ENCODE measurements around the gene MBTPS1. TPM values are rescaled to one million over a fixed set of nuclear protein-coding genes. Genes with fewer than 3 reads are reported as not detected.

MBTPS1 gene
- polyA plus RNA-seq, 2 of the 4 experiments (the other 2 are of a cell fraction): 50.3 to 88.4 TPM

- H3K4me1 ChIP-seq: peaks cover 32% of the 10 kb centered on the region
- DNase-seq (ENCODE audit: low read depth in 1 of 2, low spot score in 1 of 2) (no peak), FAIRE-seq (no peak), ATAC-seq (no peak)
- no peak overlapping the region for H3K4me3 ChIP-seq
- TF ChIP-seq MAZ (IDR thresholded peaks at IDR 0.05; ENCODE audit: borderline replicate concordance, low read depth, low read length) (no peak), CHD4 (IDR thresholded peaks at IDR 0.05; ENCODE audit: borderline replicate concordance) (no peak), CHD2 (IDR thresholded peaks at IDR 0.05; ENCODE audit: low read length, partially characterized antibody) (no peak), HOXB5 (CRISPR knock-in tag; IDR thresholded peaks at IDR 0.05) (no peak), FOSL2 (IDR thresholded peaks at IDR 0.05) (no peak), FOSL2 (CRISPR knock-in tag; IDR thresholded peaks at IDR 0.05) (no peak), JUNB (IDR thresholded peaks at IDR 0.05) (no peak), CEBPB (IDR thresholded peaks at IDR 0.05) (no peak), MAX (IDR thresholded peaks at IDR 0.05) (no peak), FOSB (CRISPR knock-in tag; IDR thresholded peaks at IDR 0.05) (no peak)
- POLR2A ChIA-PET: no interaction called here
- no peaks in the 10 kb centered on the region for H3K9me3 ChIP-seq
- WGBS (ENCODE audit: missing lambda C conversion rate): 85% methylated on average over 14 of the region's 14 CpGs
- CTCF ChIA-PET: interaction anchor here (1.0 to 2.8 kb wide), 3 partner anchors 11 to 91 kb away, joined by 3 to 16 read pairs (median 3); partner anchors contain the start of gene TAF1C
- H3K4me2 ChIP-seq: no peak overlapping the region
- H3K27ac ChIP-seq: no peak overlapping the region
Observed at GRCh38 chr16:84095466-84095865, 21.3 kb downstream of the MBTPS1 start.

- H3K4me2 ChIP-seq: no peak overlapping the region
- H3K4me3 ChIP-seq: no peak overlapping the region
- peaks cover 19% of the 10 kb centered on the region for H3K4me1 ChIP-seq
- ATAC-seq: no peak
- TF ChIP-seq ESRRA (IDR thresholded peaks at IDR 0.05; ENCODE audit: borderline replicate concordance, low read length): no peak
- no peak for TF ChIP-seq E2F6 (IDR thresholded peaks at IDR 0.05; ENCODE audit: borderline replicate concordance, low read depth)
- TF ChIP-seq TP53 (CRISPR knock-in tag; IDR thresholded peaks at IDR 0.05): no peak
- TF ChIP-seq USF2 (IDR thresholded peaks at IDR 0.05): no peak
- TF ChIP-seq RFX5 (IDR thresholded peaks at IDR 0.05): no peak
- no peak for TF ChIP-seq MAZ (IDR thresholded peaks at IDR 0.05; ENCODE audit: borderline replicate concordance, low read depth, low read length)
- TF ChIP-seq REST (IDR thresholded peaks at IDR 0.05): no peak
- TF ChIP-seq GATA3 (IDR thresholded peaks at IDR 0.05; ENCODE audit: borderline replicate concordance): no peak
- no peak for TF ChIP-seq ATOH8 (CRISPR knock-in tag; IDR thresholded peaks at IDR 0.05; ENCODE audit: low read depth)
- no peak for TF ChIP-seq CBX8 (IDR thresholded peaks at IDR 0.05)
- TF ChIP-seq HEYL (CRISPR knock-in tag; IDR thresholded peaks at IDR 0.05): no peak
- TF ChIP-seq RCOR1 (IDR thresholded peaks at IDR 0.05; ENCODE audit: low read depth, low read length): no peak
- ChIA-PET POLR2A (no interaction called here), CTCF (interaction anchor here (1.2 kb wide), 1 partner anchor 9 kb away, joined by 6 read pairs; no protein-coding TSS in a partner anchor)
- 96% methylated on average over 4 of the region's 4 CpGs for WGBS (ENCODE audit: missing lambda C conversion rate)
- H3K27ac ChIP-seq: no peak overlapping the region
- DNase-seq (ENCODE audit: low read depth in 1 of 2, low spot score in 1 of 2): no peak
- H3K9me3 ChIP-seq: no peaks in the 10 kb centered on the region
- no peak for FAIRE-seq
Observed at GRCh38 chr16:84093879-84094270, 22.9 kb downstream of the MBTPS1 start.
